GM20431 (cell line): ENCODE measurements around the gene CTRL.
"Not testable (repeated sequence)": the region's sequence is repeated elsewhere in the genome, so short reads cannot be mapped to it uniquely, and the experiment has no call there.

Source experiments
- in situ Hi-C: fragments of 300-500 bp; cut with MseI, MboI; formaldehyde crosslinking; loops from one replicate; pipeline ENCODE4 v1.15.0; 2020; ENCODE audit warnings: low sequenced_read_pairs; ENCODE audit not compliant: unreplicated experiment

The CTRL gene

DNA sequence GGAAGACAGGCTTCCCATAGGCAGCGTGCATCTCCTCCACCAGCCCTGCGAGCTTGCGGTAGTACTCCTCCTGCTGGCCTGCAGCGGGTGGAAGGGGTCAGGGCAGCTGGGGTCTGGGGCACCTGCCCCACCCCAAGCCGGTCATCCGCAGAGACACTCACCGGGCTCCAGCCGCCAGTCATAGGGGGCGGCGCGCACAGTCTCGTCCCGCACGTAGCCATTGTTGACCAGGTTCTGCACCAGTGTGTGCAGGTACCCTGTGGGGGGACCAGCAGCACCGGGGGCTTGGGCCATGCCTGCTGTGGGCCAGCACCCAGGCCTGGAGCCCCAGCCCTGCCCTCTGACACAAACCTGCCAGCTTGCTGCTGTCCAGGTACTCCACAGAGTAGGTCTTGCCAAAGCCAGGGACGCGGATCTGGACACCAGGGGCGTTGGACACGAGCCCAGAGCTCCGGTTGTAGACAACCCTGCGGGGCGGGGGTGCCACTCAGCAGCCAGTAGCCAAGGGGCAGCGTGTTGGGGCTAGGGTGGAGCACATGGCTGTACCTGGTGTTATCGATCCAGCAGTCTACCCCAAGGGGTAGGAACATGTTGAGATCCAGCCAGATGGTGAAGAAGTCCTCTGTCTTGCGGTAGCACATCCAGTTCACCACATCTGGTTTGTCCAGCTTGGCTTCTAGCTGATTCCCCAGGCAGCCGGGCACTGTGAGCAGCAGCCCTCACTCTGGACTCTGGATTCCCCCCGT is 11.0 kb upstream of the CTRL start:
- in situ Hi-C loops = no loop called here

DNA sequence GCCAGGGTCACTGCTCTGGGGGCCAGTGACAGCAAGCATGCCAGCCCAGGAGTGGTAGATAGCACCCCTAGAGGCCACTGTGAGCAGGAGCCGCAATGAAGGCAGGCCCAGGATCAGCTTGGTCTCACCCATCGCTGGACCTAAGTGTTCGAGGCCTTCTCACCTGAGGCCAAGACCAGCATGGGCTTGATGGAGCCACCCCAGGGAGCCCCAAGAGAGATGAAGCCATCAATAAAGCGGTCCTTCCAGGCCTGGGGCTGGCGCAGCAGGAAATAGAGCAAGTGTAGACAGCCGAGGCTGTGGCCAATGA is 10.5 kb upstream of the CTRL start:
- in situ Hi-C loops = no loop called here

DNA sequence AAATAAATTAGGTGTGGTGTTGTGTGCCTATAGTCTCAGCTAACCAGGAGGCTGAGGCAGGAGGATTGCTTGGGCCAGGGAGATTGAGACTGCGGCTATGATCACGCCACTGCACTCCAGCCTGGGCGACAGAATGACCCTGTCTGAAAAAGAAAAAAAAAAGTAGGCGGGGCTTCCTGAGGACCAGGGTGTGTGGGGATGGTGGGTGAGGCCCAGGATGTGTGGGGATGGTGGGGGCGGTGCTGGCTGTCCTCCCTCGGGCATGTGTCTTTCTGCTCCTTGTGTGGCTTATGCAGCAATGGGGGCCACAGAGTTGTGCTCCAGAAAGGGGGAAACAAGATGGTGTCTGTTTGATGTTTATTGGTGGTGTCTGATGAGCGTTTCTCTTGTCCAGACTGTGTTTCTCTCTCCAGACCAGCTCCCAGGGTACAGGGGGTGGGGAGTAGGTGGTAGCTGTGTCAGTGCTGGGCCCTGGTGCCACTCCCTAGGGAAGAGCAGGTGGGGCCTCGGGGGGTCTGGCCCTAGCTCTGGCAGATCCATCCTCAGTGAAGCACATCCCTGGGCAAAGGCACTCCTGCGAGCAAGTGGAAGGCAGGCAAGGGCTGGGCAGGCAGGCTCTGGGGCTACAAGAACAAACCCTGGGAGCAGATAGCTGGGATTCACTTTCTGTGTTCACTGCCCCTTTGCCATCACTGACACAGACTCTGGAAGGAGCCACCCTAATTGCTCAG is 10.0 kb upstream of the CTRL start:
- in situ Hi-C loops = no loop called here

DNA sequence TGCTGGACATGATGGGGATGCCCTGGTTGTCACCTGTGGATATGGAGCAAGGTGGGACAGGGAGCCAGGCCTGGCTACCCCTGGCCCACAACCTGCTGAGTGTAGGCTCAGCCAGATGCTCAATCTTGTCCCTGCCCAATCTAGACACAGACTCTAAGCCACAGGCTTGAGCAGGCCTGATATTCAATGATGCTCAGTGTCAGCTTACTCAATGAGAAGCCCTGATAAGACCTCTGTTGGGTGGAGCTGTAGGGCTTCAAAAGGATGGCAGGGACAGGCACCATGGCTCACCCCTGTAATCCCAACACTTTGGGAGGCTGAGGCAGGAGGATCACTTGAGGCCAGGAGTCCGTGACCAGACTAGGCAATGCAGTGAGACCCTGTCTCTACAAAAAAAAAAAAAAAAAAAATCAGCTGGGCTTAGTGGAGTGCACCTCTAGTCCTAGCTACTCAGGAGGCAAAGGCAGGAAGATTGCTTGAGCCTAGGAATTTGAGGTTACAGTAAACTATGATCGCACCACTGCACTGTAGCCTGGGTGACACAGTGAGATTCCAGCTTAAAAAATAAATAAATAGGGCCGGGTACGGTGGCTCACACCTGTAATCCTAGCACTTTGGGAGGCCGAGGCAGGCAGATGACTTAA is 8.9 kb upstream of the CTRL start:
- in situ Hi-C loops = no loop called here

DNA sequence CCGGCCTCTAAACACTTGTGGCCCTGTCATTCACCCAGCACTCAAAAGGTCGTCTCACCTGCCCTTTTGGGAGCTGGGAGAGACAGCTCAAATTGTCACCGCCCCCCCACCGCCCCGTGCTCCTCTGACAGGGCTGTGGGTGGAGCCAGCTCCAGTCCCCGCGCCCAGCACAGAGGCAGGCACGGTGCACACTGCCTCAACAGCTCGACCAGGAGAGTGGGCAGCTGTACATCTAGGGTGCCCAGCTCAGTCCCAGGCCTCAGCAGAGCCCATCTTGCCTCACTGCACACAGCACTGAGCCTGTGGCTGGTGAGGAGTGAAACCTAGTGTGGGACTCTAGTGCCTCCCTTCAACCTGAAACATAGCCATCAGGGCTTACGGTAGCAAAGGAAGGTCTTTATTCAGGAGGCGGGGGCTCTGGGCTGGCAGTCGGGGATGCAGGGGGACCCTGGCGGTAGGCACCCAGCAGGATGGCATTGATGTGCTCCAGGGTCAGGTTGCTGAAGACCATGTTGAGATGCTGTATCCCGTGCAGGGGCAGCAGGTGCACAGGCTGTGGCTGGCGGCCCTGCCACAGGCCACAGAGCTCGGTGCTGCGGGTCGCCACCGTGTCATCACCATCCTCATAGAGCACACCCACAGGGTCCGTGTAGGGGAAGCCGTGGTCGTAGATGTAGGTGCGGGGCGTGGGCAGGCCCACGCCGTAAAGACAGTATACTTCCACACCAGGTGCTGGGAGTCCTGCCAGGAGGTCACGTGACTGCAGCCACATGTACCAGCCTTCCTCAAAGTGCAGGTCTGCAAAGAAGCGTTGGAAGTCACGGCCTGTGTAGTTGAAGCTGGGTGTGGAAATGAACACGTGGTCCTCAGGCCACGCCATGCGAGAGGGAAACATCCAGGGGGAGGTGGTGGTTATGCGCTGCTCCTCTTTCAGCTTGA is 8.1 kb upstream of the CTRL start:
- in situ Hi-C loops = no loop called here

DNA sequence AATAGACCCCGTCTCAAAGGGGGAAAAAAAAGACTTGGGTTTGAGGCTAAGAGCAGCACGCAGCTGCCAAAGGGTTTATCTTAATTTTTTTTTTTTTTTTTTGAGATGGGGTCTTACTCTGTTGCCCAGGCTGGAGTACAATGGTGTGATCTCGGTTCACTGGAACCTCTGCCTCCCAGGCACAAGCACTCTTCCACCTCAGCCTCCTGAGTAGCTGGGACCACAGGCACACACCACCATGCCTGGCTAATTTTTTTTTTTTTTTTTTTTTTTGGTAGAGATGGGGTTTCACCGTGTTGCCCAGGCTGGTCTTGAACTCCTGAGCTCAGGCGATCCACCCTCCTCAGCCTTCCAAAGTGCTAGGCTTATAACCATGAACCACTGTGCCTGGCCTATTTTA is 6.1 kb upstream of the CTRL start:
- in situ Hi-C loops = not testable (repeated sequence)

DNA sequence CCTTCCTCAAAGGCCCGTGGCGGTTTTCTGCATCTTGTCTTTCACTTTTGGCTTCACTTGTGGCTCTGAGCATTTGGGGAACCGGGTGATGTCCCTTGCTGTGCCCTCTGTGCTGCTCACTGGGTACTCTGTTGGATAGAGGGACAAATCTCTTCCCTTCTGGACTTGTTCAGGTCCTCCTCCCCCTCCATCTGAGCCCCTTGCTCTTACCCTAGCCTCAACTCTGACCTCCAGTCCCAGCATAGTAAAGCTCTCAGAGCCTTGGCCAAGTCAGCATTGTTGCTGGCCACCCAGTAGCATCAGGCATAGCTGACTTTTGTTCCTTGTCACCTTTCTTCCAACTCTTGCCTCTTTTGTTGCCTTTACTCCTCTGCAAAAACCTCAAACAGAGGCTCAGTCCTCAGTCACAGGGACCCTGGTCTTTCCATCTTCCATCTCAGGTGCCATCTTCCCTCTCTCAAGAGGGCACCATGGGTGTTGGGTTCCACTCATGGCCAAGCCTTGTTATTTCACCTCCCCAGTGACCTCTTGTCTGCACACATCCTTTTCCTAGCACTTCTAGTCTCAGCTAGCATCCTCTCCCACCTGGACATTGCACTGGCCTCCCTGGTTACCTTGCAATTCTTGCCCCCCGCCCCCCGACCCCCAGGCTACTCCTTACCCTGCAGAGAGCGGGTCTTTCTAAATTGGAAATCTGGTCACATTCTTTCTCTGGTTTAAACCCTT is 5.4 kb upstream of the CTRL start:
- in situ Hi-C loops = no loop called here

DNA sequence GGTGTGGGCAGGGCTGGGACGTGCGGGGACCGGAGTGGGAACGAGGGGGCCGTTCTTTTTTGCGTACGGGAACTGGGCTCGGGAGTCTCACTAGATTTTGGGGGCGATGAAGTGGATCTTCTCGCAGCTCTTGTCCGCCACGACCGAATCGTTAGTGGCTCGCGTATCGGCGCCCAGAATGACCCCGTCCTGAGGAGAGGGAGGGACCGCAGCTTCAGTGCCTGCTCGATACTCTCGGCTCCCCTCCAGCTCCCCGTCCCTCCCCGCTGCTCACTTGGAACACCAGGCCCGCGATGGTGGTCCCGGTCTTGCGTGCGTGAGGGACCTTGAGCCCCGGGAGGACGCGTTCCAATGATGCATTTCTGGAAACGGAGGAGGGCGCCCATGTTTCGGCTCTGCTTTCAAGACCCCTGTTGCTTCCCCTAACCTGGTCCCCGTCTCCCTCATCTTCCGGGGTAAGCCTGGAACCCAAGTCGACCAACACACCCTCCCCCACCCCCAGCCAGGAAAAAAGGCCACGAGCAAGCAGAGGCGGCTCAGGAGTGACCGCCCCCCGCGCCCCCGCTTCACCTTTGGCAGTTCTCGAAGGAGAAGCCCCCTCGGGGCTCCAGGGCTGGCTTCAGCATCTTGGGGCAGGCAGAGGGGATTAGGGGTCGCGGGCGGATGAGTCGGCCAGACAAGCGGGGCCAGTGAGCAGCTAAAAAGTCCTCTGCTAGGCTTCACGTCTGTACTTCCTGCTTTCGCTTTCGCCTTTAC is 4.6 kb upstream of the CTRL start, which contains the start of gene PSMB10:
Gene PSMB10, minus strand, starts transcription at position 727 of the 756 bp plus-strand sequence. Its CDS starts 101 bp downstream, at position 626.
- in situ Hi-C loops = no loop called here

DNA sequence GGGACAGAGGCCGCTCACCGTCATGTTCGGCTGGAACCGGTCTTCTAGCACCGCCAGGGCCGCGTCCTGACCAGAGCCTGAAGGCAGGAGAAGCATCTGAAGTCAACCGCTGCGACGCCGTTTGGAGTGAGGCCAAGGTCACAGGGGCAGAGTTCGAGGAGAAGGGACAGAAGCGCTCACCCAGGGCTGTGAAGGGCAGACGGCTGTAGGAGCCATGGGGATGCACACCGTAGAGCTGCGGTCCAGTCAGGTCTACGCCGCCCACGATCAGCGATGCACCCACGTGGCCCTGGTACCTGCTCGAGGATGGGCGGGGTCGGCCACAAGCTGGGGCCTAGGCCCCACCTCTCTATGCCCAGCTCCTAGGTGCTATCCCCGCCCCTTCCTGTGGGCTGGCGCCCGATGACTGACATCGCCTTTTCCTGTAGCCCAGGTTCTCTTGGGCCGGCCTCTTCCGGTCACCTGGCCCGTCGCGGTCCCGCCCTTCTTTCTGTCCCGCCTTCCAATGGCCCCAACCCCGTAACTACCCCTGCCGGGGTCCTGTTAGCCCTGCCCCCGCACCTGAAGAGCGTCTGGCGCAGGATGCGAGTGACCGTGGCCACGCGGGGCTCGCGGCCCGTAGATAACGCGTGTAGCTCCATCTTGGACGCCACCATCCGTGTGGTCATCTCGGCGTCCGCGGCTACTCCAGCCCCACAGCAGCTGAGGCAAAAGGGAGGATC is 3.9 kb upstream of the CTRL start:
- in situ Hi-C loops = no loop called here

DNA sequence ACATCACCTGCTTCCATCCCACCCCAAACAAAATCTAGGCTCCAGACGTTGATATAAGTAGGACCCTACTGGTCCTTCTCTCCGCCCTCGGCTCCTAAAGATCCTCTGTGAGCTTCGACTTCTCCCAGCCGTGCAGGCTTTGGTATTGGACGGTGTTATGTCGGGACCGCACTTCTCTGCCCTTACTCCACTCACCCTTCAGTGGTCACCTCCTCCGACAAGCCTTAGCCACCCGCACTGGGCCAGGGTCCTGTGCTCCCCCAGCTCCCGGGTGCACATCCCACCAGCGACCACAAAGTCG is 3.4 kb upstream of the CTRL start:
- in situ Hi-C loops = no loop called here

DNA sequence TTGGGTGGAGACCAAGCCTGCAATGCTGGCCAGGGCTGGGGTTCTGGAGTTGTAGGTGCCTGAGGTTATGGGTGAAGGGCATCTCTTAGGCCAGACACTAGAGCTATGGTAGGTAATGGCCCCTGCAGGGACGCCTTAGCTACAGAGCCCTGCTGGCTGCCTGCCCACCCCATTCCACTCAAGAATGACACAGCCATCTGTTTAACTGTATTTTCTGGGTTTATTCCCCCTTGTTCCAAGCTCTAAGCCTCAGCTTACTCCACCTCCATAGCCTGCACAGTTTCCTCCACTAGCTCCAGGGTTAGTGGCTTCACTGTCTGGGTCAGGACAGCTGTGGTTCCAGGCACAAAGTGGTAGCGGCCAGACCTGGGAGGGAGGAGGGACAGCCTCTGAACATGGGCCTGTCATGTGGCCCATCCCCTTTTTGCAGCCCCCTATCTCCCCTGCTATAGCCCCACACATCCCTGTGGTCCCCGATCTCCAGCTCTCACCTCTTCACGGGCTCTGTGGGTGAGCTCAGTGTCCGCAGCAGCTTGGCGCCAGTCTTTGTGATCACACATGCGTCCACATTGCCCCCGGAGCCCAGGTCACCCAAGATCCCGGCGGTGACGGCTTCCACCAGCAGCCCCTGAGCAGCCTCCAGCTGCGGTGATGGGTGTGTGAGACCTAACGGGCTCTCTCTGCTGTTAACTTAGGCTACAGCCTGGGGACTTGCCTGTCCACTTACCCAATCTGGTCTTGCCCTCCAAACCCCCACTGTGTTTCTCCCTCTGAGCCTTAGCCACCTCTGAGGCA is 2.8 kb upstream of the CTRL start:
- in situ Hi-C loops = no loop called here

DNA sequence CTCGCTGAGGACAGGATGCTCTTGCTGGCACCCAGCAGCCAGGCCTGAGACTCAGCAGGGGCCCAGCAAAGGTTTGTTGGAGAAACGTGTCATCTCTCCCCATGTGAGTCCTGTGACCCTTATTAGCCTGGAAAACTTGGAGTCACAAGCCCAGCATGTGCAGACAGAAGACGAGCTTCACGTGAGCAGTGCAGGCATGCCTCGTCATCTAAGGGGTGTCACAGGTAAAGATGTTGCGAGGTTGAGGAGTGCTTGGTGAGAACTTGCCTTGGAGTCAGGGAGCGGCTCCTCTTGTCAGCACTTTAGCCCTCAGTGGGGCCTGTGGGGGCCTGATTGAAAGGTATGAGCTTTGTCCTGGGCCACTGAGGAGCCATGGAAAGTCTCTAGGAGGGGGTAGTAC is 2.1 kb upstream of the CTRL start:
- in situ Hi-C loops = no loop called here

DNA sequence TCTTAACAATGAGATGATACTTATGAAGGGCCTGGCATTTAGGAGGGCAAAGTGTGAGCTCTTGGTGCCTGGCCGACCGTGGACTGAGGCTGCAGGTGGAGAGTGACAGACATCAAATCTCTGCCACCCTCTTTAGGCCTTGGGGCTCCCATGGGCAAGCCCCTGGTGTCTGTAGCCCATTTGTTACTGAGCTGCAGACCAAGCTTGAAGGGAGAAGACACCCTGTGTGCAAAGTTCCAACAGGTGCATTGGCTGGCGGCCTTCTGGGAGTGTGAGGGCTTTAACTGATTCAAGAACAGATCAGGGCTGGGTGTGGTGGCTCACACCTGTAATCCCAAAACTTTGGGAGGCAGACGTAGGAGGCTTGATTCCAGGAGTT is 789 bp upstream of the CTRL start:
- in situ Hi-C loops = no loop called here

DNA sequence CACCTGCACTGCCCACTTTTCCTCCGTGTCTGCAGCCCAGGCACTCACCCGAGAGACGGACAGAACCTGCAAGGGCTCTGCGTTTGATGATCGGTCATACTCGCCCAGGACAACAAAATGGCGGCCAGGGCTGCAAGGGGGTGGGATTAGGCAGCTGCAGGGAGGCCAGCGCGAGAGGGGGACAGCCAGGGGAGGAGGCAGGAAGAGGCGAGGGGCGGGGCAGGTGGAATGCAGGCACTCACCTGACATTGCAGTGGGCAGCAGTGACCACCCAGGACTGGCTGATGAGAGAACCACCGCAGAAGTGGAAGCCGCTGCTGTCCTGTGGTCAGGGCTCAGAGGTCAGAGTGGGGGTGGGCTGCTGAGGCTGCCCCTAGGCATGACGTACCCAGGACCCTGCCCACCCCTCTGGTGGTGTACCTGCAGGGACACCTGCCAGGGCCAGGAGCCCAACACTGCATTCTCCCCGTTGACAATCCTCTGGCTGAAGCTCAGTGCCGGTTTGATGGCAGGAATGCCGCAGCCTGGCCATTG is 917 bp downstream of the CTRL start:
- in situ Hi-C loops = no loop called here

DNA sequence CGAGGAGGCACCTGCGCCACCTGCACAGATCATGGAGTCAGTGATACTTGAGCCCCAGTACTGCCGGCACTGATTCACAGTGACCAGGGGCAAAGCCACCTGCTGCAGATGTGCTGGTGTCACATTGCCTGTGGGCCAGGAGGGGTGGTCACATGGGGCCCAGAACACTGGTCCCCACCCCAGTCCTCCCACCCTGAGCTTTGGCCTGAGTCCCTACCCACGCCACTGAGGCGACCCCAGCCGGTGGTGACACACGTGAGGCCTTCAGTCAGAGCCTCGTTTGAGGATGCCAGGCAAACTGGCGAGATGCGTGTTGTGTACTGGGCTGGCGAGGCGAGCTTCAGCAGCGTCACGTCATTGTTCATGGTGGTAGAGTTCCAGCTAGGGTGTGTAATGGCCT is 1.5 kb downstream of the CTRL start:
- in situ Hi-C loops = no loop called here

DNA sequence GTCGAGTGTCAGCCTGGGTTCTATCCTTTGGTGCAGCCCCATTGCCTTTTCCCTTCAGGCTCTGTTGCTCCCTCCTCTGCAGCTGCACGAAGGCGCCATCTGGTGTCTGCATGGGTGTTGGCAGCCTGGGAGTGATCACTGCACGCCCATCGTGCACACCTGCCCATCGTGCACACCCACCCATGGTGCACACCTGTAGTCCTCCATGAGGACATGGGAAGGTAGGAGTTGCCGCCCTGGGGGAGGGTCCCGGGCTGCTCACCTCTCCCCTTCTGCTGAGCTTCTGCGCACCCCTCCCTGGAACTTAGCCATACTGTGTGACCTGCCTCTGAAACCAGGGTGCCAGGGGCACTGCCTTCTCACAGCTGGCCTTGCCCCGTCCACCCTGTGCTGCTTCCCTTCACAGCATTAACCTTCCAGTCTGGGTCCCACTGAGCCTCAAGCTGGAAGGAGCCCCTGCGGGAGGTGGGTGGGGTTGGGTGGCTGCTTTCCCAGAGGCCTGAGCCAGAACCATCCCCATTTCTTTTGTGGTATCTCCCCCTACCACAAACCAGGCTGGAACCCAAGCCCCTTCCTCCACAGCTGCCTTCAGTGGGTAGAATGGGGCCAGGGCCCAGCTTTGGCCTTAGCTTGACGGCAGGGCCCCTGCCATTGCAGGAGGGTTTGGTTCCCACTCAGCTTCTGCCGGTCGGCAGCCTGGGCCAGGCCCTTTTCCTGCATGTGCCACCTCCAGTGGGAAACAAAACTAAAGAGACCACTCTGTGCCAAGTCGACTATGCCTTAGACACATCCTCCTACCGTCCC is 2.9 kb downstream of the CTRL start:
- in situ Hi-C loops = no loop called here

DNA sequence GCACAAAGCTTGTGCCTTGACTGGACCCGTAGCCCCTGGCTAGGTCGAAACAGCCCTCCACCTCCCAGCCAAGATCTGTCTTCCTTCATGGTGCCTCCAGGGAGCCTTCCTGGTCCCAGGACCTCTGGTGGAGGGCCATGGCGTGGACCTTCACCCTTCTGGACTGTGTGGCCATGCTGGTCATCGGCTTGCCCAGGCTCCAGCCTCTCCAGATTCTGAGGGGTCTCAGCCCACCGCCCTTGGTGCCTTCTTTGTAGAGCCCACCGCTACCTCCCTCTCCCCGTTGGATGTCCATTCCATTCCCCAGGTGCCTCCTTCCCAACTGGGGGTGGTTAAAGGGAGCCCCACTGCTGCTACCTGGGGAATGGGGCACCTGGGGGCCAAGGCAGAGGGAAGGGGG is 3.5 kb downstream of the CTRL start:
- in situ Hi-C loops = no loop called here
